ENCODE results near the gene ARFIP1.

GRCh38 chr4:152817331-152817730 is 37.6 kb downstream of the ARFIP1 start:
- TF ChIP-seq CTCF (IDR thresholded peaks at IDR 0.05) (no peak), EZH2phosphoT487 (IDR thresholded peaks at IDR 0.05) (no peak)

Data from neural progenitor cell (in vitro differentiated cells).